HEK293 (cell line): Measurements from ENCODE around the gene MON2.

Source experiments
- CTCF ChIA-PET: fragments of 350-600 bp; formaldehyde crosslinking; extraction: SDS; loops from one replicate; lab custom pipeline; 2021; ENCODE audit warnings: antibody characterized with exemption; lab: Yijun Ruan, JAX
- POLR2A ChIA-PET: fragments of 300-600 bp; formaldehyde crosslinking; extraction: SDS; loops from one replicate; lab custom pipeline; 2020; ENCODE audit warnings: antibody characterized with exemption, inconsistent platforms; lab: Yijun Ruan, JAX
- H3K27ac ChIP-seq: fragments of 200-500 bp; sonication (Bioruptor generic); 2 replicates; pipeline ENCODE4 v1.5.1; 2014; ENCODE audit warnings: low read depth, low read length, control low read depth, inconsistent platforms; ENCODE audit errors: extremely low read depth
- H3K36me3 ChIP-seq, 2 experiments: fragments of 200-500 bp in 1 of 2; sonication (Bioruptor generic) in 1 of 2; 1 replicate in 1 of 2; 2 replicates in 1 of 2; pipeline ENCODE4 v1.5.1; 2014 to 2017; ENCODE audit warnings: inconsistent platforms in 2 of 2, low read length in 2 of 2; ENCODE audit not compliant: control insufficient read depth in 2 of 2, insufficient read depth in 1 of 2
- H3K4me1 ChIP-seq: fragments of 200-500 bp; sonication (Bioruptor generic); 2 replicates; pipeline ENCODE4 v1.5.1; 2014; ENCODE audit warnings: mild to moderate bottlenecking, low read length, inconsistent platforms; ENCODE audit not compliant: control insufficient read depth, insufficient read depth
- H3K4me3 ChIP-seq: 2 replicates; pipeline ENCODE4 v1.5.1; 2011; ENCODE audit warnings: low read depth, mild to moderate bottlenecking, control low read depth, low read length, moderate library complexity
- H3K9me3 ChIP-seq: fragments of 200-500 bp; sonication (Bioruptor generic); 2 replicates; pipeline ENCODE4 v1.5.1; 2014; ENCODE audit warnings: low read depth, low read length, inconsistent platforms; ENCODE audit not compliant: control insufficient read depth, insufficient read depth
- HOXC10 ChIP-seq: sonication (generic); formaldehyde crosslinking; IDR thresholded peaks from 2 replicates; pipeline ENCODE4 v1.8.1; 2023; ENCODE audit warnings: mild to moderate bottlenecking, missing genetic modification reagents
- REPIN1 ChIP-seq: fragments of 450-650 bp; formaldehyde crosslinking; IDR thresholded peaks from 2 replicates; pipeline ENCODE4 v1.5.1; 2017; ENCODE audit warnings: missing biosample characterization, missing genetic modification characterization, low read depth
- SP2 ChIP-seq: fragments of 450-650 bp; formaldehyde crosslinking; IDR thresholded peaks from 2 replicates; pipeline ENCODE4 v1.5.1; 2016; ENCODE audit warnings: missing biosample characterization, missing genetic modification characterization
- ZFP3 ChIP-seq: fragments of 450-650 bp; formaldehyde crosslinking; IDR thresholded peaks from 2 replicates; pipeline ENCODE4 v1.5.1; 2016; ENCODE audit warnings: low read depth, missing biosample characterization, missing genetic modification characterization
- ZNF133 ChIP-seq: fragments of 450-650 bp; formaldehyde crosslinking; IDR thresholded peaks from 2 replicates; pipeline ENCODE4 v1.5.1; 2016; ENCODE audit warnings: missing biosample characterization, missing genetic modification characterization
- ZNF138 ChIP-seq: fragments of 450-650 bp; formaldehyde crosslinking; IDR thresholded peaks from 2 replicates; pipeline ENCODE4 v1.5.1; 2016; ENCODE audit warnings: missing biosample characterization, missing genetic modification characterization, borderline replicate concordance
- ZNF140 ChIP-seq: fragments of 450-650 bp; formaldehyde crosslinking; IDR thresholded peaks from 2 replicates; pipeline ENCODE4 v1.5.1; 2016; ENCODE audit warnings: missing biosample characterization, missing genetic modification characterization
- ZNF174 ChIP-seq: fragments of 450-650 bp; formaldehyde crosslinking; IDR thresholded peaks from 2 replicates; pipeline ENCODE4 v1.5.0; 2017; ENCODE audit warnings: missing biosample characterization, mild to moderate bottlenecking, missing genetic modification characterization
- ZNF202 ChIP-seq: fragments of 450-650 bp; formaldehyde crosslinking; IDR thresholded peaks from 2 replicates; pipeline ENCODE4 v1.5.1; 2016; ENCODE audit warnings: missing biosample characterization, missing genetic modification characterization, borderline replicate concordance
- ZNF214 ChIP-seq: fragments of 450-650 bp; formaldehyde crosslinking; IDR thresholded peaks from 2 replicates; pipeline ENCODE4 v1.5.1; 2017; ENCODE audit warnings: missing biosample characterization, mild to moderate bottlenecking, missing genetic modification characterization, borderline replicate concordance
- ZNF530 ChIP-seq: fragments of 450-650 bp; formaldehyde crosslinking; IDR thresholded peaks from 2 replicates; pipeline ENCODE4 v1.5.1; 2016; ENCODE audit warnings: low read depth, missing biosample characterization, missing genetic modification characterization
- ZNF623 ChIP-seq: fragments of 450-650 bp; formaldehyde crosslinking; IDR thresholded peaks from 2 replicates; pipeline ENCODE4 v1.5.1; 2016; ENCODE audit warnings: missing biosample characterization, missing genetic modification characterization
- ZNF776 ChIP-seq: fragments of 450-650 bp; formaldehyde crosslinking; IDR thresholded peaks from 2 replicates; pipeline ENCODE4 v1.5.0; 2017; ENCODE audit warnings: missing biosample characterization, missing genetic modification characterization, borderline replicate concordance
- ZNF785 ChIP-seq: fragments of 450-650 bp; formaldehyde crosslinking; IDR thresholded peaks from 2 replicates; pipeline ENCODE4 v1.5.1; 2016; ENCODE audit warnings: missing biosample characterization, missing genetic modification characterization
- ZNF792 ChIP-seq: fragments of 450-650 bp; formaldehyde crosslinking; IDR thresholded peaks from 2 replicates; pipeline ENCODE4 v1.5.1; 2016; ENCODE audit warnings: missing biosample characterization, missing genetic modification characterization
- TF ChIP-seq, protein P1 (sequence below): fragments of 450-650 bp; formaldehyde crosslinking; IDR thresholded peaks from 2 replicates; pipeline ENCODE4 v1.5.1; 2017; ENCODE audit warnings: missing biosample characterization, missing genetic modification characterization
- TF ChIP-seq, protein P2 (sequence below): fragments of 450-650 bp; formaldehyde crosslinking; conservative IDR thresholded peaks from 2 replicates; pipeline ENCODE4 v1.5.1; 2016; ENCODE audit warnings: low read depth, missing biosample characterization, missing genetic modification characterization
- TF ChIP-seq, protein P3 (sequence below): fragments of 450-650 bp; formaldehyde crosslinking; IDR thresholded peaks from 2 replicates; pipeline ENCODE4 v1.5.1; 2016; ENCODE audit warnings: missing biosample characterization, missing genetic modification characterization, borderline replicate concordance
- TF ChIP-seq, protein P4 (sequence below): fragments of 450-650 bp; formaldehyde crosslinking; IDR thresholded peaks from 2 replicates; pipeline ENCODE4 v1.5.1; 2016; ENCODE audit warnings: missing biosample characterization, missing genetic modification characterization

Gene MON2

DNA sequence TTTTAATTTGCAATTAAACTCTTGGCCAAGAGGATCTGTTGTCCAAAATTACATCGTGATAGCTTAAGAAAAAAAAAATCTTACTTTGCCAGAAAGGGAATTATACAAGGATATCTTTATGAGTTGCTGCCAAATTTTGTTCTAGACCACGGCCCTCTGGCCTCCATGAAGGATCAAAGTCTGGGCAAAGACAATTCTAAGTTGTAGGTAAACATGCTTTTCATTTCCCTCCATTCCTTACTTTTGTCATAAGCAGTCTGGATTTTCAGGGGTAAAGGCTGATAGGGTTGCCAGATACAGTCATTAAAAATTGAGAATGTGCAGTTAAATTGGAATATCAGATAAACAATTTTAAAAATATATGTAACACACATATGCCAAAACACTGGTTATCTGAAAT, 135.1 kb downstream of the MON2 start:
- H3K36me3 ChIP-seq: no peaks in the 10 kb centered on the region
- no peak for TF ChIP-seq ZNF140 (tag by site-specific recombination)
- TF ChIP-seq SP2 (tag by site-specific recombination): no peak
- TF ChIP-seq, all 188 proteins: peak for 0
- no peak overlapping the region for H3K4me3 ChIP-seq
- CTCF ChIA-PET: interaction anchor here (0.7 kb wide), 1 partner anchor 166 kb away, joined by 3 read pairs; no protein-coding TSS in a partner anchor
- peak overlapping the region; percentile 92; the same call in 1 of the 2 replicates for H3K27ac ChIP-seq
- H3K4me1 ChIP-seq: peaks cover 3% of the 10 kb centered on the region; the same call in 1 of the 2 replicates
- POLR2A ChIA-PET: no interaction called here
- no peaks in the 10 kb centered on the region for H3K9me3 ChIP-seq

DNA sequence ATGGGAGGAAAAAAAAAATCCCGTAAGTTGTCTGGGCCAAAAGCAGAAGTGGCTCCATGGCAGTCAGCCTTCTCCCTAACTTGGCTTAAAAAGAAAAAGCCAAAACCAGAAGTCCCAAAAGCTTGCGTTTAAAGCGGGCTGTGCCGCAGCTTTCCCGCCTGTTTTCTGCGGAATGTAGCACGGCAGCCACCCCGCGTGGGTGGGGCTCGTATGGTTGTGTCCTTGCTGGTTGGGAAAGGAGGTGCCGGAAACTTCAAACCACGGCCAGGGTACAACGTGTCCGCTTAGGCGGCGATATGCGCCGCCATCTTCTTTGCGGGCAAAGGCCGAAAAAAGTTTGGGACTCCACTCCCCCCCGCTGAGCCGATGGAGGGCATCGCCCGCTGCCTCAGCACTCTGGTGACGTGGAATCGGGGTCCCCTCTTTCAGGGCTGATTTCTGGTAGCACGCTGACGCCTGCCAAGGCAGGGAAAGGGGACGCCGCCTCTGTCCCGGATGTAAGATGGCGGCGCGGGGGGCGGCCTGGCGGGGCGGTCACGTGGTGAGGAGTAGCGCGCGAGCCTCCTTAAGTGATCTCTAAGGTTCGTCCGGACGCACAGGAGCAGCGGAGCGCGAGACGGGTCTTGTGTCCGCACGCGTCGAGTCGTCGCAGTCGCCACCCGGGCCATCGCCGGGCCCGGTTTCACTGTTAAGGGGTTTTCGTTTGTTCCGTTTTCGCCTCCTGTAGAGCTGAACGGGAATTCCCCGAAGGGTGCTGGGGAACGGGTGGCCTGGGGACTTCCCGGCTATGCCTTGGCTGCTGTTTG, 135.8 kb downstream of the MON2 start:
- peak overlapping the region; percentile 84 for H3K4me3 ChIP-seq
- no peaks in the 10 kb centered on the region for H3K36me3 ChIP-seq
- peak overlapping the region; percentile 92 for H3K27ac ChIP-seq
- ChIA-PET POLR2A (interaction anchor here (0.7 to 1.7 kb wide), 8 partner anchors 13 to 201 kb away, joined by 3 to 7 read pairs (median 4); partner anchors contain the start of gene MON2), CTCF (interaction anchor here (0.6 to 2.0 kb wide), 6 partner anchors 167 to 198 kb away, joined by 3 to 9 read pairs (median 3); no protein-coding TSS in a partner anchor)
- H3K9me3 ChIP-seq: no peaks in the 10 kb centered on the region
- peaks cover 3% of the 10 kb centered on the region; the same call in 1 of the 2 replicates for H3K4me1 ChIP-seq
- TF ChIP-seq REPIN1 (tag by site-specific recombination) (no peak), ZNF133 (tag by site-specific recombination) (no peak), HOXC10 (no peak; the same call in 1 of the 2 replicates), ZNF140 (tag by site-specific recombination) (no peak), ZNF623 (peak; percentile 12; the same call in 1 of the 2 replicates), ZFP3 (0 out of 2 replicates have a peak, but pooled peaks have one; percentile 7), ZNF530 (tag by site-specific recombination) (no peak), ZNF792 (tag by site-specific recombination) (no peak), ZNF202 (tag by site-specific recombination) (no peak), ZNF776 (no peak), ZNF214 (tag by site-specific recombination) (no peak), ZNF174 (tag by site-specific recombination) (no peak), ZNF138 (tag by site-specific recombination) (no peak), ZNF785 (tag by site-specific recombination) (no peak)
- TF ChIP-seq, protein P1, sequence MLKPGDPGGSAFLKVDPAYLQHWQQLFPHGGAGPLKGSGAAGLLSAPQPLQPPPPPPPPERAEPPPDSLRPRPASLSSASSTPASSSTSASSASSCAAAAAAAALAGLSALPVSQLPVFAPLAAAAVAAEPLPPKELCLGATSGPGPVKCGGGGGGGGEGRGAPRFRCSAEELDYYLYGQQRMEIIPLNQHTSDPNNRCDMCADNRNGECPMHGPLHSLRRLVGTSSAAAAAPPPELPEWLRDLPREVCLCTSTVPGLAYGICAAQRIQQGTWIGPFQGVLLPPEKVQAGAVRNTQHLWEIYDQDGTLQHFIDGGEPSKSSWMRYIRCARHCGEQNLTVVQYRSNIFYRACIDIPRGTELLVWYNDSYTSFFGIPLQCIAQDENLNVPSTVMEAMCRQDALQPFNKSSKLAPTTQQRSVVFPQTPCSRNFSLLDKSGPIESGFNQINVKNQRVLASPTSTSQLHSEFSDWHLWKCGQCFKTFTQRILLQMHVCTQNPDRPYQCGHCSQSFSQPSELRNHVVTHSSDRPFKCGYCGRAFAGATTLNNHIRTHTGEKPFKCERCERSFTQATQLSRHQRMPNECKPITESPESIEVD (tag by site-specific recombination): no peak; the same call in 1 of the 2 replicates
- TF ChIP-seq, protein P2, sequence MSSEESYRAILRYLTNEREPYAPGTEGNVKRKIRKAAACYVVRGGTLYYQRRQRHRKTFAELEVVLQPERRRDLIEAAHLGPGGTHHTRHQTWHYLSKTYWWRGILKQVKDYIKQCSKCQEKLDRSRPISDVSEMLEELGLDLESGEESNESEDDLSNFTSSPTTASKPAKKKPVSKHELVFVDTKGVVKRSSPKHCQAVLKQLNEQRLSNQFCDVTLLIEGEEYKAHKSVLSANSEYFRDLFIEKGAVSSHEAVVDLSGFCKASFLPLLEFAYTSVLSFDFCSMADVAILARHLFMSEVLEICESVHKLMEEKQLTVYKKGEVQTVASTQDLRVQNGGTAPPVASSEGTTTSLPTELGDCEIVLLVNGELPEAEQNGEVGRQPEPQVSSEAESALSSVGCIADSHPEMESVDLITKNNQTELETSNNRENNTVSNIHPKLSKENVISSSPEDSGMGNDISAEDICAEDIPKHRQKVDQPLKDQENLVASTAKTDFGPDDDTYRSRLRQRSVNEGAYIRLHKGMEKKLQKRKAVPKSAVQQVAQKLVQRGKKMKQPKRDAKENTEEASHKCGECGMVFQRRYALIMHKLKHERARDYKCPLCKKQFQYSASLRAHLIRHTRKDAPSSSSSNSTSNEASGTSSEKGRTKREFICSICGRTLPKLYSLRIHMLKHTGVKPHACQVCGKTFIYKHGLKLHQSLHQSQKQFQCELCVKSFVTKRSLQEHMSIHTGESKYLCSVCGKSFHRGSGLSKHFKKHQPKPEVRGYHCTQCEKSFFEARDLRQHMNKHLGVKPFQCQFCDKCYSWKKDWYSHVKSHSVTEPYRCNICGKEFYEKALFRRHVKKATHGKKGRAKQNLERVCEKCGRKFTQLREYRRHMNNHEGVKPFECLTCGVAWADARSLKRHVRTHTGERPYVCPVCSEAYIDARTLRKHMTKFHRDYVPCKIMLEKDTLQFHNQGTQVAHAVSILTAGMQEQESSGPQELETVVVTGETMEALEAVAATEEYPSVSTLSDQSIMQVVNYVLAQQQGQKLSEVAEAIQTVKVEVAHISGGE (tag by site-specific recombination): peak; percentile 85
- TF ChIP-seq, protein P3, sequence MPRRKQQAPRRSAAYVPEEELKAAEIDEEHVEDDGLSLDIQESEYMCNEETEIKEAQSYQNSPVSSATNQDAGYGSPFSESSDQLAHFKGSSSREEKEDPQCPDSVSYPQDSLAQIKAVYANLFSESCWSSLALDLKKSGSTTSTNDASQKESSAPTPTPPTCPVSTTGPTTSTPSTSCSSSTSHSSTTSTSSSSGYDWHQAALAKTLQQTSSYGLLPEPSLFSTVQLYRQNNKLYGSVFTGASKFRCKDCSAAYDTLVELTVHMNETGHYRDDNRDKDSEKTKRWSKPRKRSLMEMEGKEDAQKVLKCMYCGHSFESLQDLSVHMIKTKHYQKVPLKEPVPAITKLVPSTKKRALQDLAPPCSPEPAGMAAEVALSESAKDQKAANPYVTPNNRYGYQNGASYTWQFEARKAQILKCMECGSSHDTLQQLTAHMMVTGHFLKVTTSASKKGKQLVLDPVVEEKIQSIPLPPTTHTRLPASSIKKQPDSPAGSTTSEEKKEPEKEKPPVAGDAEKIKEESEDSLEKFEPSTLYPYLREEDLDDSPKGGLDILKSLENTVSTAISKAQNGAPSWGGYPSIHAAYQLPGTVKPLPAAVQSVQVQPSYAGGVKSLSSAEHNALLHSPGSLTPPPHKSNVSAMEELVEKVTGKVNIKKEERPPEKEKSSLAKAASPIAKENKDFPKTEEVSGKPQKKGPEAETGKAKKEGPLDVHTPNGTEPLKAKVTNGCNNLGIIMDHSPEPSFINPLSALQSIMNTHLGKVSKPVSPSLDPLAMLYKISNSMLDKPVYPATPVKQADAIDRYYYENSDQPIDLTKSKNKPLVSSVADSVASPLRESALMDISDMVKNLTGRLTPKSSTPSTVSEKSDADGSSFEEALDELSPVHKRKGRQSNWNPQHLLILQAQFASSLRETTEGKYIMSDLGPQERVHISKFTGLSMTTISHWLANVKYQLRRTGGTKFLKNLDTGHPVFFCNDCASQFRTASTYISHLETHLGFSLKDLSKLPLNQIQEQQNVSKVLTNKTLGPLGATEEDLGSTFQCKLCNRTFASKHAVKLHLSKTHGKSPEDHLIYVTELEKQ (tag by site-specific recombination): peak; percentile 9; the same call in 1 of the 2 replicates
- TF ChIP-seq, protein P4, sequence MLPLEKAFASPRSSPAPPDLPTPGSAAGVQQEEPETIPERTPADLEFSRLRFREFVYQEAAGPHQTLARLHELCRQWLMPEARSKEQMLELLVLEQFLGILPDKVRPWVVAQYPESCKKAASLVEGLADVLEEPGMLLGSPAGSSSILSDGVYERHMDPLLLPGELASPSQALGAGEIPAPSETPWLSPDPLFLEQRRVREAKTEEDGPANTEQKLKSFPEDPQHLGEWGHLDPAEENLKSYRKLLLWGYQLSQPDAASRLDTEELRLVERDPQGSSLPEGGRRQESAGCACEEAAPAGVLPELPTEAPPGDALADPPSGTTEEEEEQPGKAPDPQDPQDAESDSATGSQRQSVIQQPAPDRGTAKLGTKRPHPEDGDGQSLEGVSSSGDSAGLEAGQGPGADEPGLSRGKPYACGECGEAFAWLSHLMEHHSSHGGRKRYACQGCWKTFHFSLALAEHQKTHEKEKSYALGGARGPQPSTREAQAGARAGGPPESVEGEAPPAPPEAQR (tag by site-specific recombination): no peak
